B cell (primary cell): ENCODE measurements around the gene TENT4B. TPM values are rescaled to one million over a fixed set of nuclear protein-coding genes. Genes with fewer than 3 reads are reported as not detected.

Source experiments
- ATAC-seq: fragments of 200-7000 bp; cut with Tn5 transposase; one replicate; pipeline ENCODE4 v1.10.0; 2021; ENCODE audit warnings: low read depth, mild to moderate bottlenecking, moderate number of reproducible peaks, moderate library complexity
- CTCF ChIA-PET: fragments of 350-600 bp; sonication (Branson Sonifier 250); formaldehyde crosslinking; loops from one replicate; lab custom pipeline; 2021; ENCODE audit warnings: antibody characterized with exemption, inconsistent platforms; lab: Charles Lee
- POLR2A ChIA-PET: fragments of 350-600 bp; sonication (Branson Sonifier 250); formaldehyde crosslinking; loops from one replicate; lab custom pipeline; 2021; ENCODE audit warnings: antibody characterized with exemption; lab: Charles Lee
- DNase-seq: peaks from one replicate; pipeline ENCODE4 v3.0.0; 2013
- H2AFZ ChIP-seq: 2 replicates; pipeline ENCODE4 v1.6.1; 2012; ENCODE audit warnings: mild to moderate bottlenecking, low read depth, low read length; ENCODE audit not compliant: insufficient read depth, poor library complexity, severe bottlenecking
- H3K27ac ChIP-seq, 2 donors: 1 replicate in 1 of 2; 2 replicates in 1 of 2; pipeline ENCODE4 v1.5.1; 2012 to 2013; ENCODE audit warnings: low read length in 2 of 2, mild to moderate bottlenecking in 2 of 2, moderate library complexity in 1 of 2
- H3K27me3 ChIP-seq, 4 experiments: fragments of 200-600 bp in 1 of 4; sonication (generic) in 1 of 4; replicated peaks in 1 of 4; 1 replicate in 2 of 4; 2 replicates in 2 of 4; pipeline versions ENCODE4 v1.6.1 to v1.7.0; 2013 to 2016; ENCODE audit warnings: low read length in 3 of 4, mild to moderate bottlenecking in 2 of 4, mixed read lengths in 1 of 4, moderate library complexity in 1 of 4; ENCODE audit not compliant: insufficient read depth in 4 of 4, control insufficient read depth in 3 of 4; ENCODE audit errors: control extremely low read depth in 1 of 4
- H3K36me3 ChIP-seq, 2 experiments: replicated peaks in 1 of 2; 1 replicate in 1 of 2; 2 replicates in 1 of 2; pipeline versions ENCODE4 v1.6.1 to v1.7.1; 2013; ENCODE audit warnings: low read length in 1 of 2; ENCODE audit not compliant: insufficient read depth in 2 of 2, control insufficient read depth in 1 of 2; ENCODE audit errors: control extremely low read depth in 1 of 2, extremely low read depth in 1 of 2
- H3K4me1 ChIP-seq, 2 donors: fragments of 200-600 bp in 1 of 2; sonication (generic) in 1 of 2; 1 replicate in 1 of 2; 2 replicates in 1 of 2; pipeline versions ENCODE4 v1.5.1 to v1.6.1; 2013 to 2017; ENCODE audit warnings: low read length in 2 of 2; ENCODE audit not compliant: control insufficient read depth in 2 of 2, insufficient read depth in 2 of 2
- H3K4me2 ChIP-seq: replicated peaks from 2 replicates; pipeline ENCODE3; 2012; ENCODE audit warnings: mild to moderate bottlenecking, low read depth, low read length; ENCODE audit not compliant: poor library complexity, severe bottlenecking
- H3K4me3 ChIP-seq, 5 experiments: fragments of 200-600 bp in 1 of 5; sonication (generic) in 1 of 5; 1 replicate in 3 of 5; 2 replicates in 2 of 5; pipeline versions ENCODE4 v1.5.1 to v1.7.0; 2011 to 2016; ENCODE audit warnings: low read length in 4 of 5, mild to moderate bottlenecking in 4 of 5, low read depth in 2 of 5, control low read depth in 1 of 5, moderate library complexity in 1 of 5; ENCODE audit not compliant: insufficient read depth in 1 of 5; ENCODE audit errors: control extremely low read depth in 1 of 5, extremely low read depth in 1 of 5
- H3K79me2 ChIP-seq: fragments of 200-600 bp; sonication (generic); one replicate; pipeline ENCODE4 v1.6.0; 2016; ENCODE audit warnings: low read length; ENCODE audit not compliant: control insufficient read depth, insufficient read depth
- H3K9ac ChIP-seq: fragments of 200-600 bp; sonication (generic); 2 replicates; pipeline ENCODE4 v1.6.1; 2017; ENCODE audit warnings: mild to moderate bottlenecking, low read length, moderate library complexity
- H3K9me3 ChIP-seq, 3 donors: one replicate each; pipeline versions ENCODE4 v1.6.1 to v1.7.1; 2013; ENCODE audit warnings: low read length in 2 of 3; ENCODE audit not compliant: control insufficient read depth in 2 of 3, insufficient read depth in 1 of 3; ENCODE audit errors: control extremely low read depth in 1 of 3
- H4K20me1 ChIP-seq: 2 replicates; pipeline ENCODE4 v1.6.0; 2012; ENCODE audit warnings: mild to moderate bottlenecking, low read length; ENCODE audit not compliant: insufficient read depth, control insufficient read depth, poor library complexity, severe bottlenecking
- H3K27ac Mint-ChIP-seq: one replicate; pipeline ENCODE4 v1.8.0; 2021; ENCODE audit warnings: mixed read lengths
- H3K27me3 Mint-ChIP-seq: one replicate; pipeline ENCODE4 v1.8.0; 2021; ENCODE audit warnings: mixed read lengths
- H3K4me1 Mint-ChIP-seq: one replicate; pipeline ENCODE4 v1.8.0; 2021; ENCODE audit warnings: mixed read lengths
- H3K4me3 Mint-ChIP-seq: one replicate; pipeline ENCODE4 v1.8.0; 2021; ENCODE audit warnings: mixed read lengths
- H3K9me3 Mint-ChIP-seq: one replicate; pipeline ENCODE4 v1.8.0; 2022; ENCODE audit warnings: mixed read lengths; ENCODE audit not compliant: insufficient read depth
- CTCF ChIP-seq: fragments of 200-600 bp; IDR thresholded peaks from one replicate; pipeline ENCODE4 v1.8.0; 2022; ENCODE audit warnings: antibody characterized with exemption, mild to moderate bottlenecking
- EZH2 ChIP-seq: IDR thresholded peaks from 2 replicates; pipeline ENCODE4 v1.6.1; 2012; ENCODE audit warnings: borderline replicate concordance, low read depth, mild to moderate bottlenecking, moderate library complexity, low read length; ENCODE audit not compliant: insufficient read depth, poor library complexity, severe bottlenecking
- WGBS: methylation state at CpG from one replicate; pipeline ENCODE4 v1.1.5; 2013; ENCODE audit warnings: missing lambda C conversion rate; ENCODE audit not compliant: insufficient coverage; 5-methylcytosine and 5-hydroxymethylcytosine counted together
- intact Hi-C: fragments of 100-400 bp; cut with micrococcal nuclease; formaldehyde crosslinking; loops from one replicate; pipeline ENCODE4 v1.10.0; 2022
- polyA plus RNA-seq: library from polyadenylated mRNA; depleted of rRNA; stranded (reverse); fragments of >200 nt; gene quantifications from 2 replicates; pipeline ENCODE4 v1.2.3, GENCODE V29; 2012
- total RNA-seq, 2 donors: library from RNA; stranded (reverse); fragments of 120-200 nt in 1 of 2; gene quantifications; 1 replicate in 1 of 2; 2 replicates in 1 of 2; pipeline versions ENCODE4 v1.2.3 to v1.2.4, GENCODE V29; 2013 to 2022

Gene TENT4B
- total and polyA plus RNA-seq, 2 donors (not counting 1 experiment from before 2014, with no cell fraction given) = 6.1 to 17.1 TPM

- no peak for TF ChIP-seq CTCF
- TF ChIP-seq EZH2 = no peak
- Histone ChIP-seq H3K4me1 (peaks cover 35 to 44% of the 10 kb centered on the region in 2 donors), H4K20me1 (no peaks in the 10 kb centered on the region), H2AFZ (peak within 1 kb of the TSS; percentile 68), H3K9me3 (no peaks in the 10 kb centered on the region), H3K27me3 (peaks cover 0 to 3% (median 0%) of the 10 kb centered on the region in 4 experiments), H3K79me2 (peaks cover 34% of the 10 kb centered on the region), H3K4me3 (peak within 1 kb of the TSS; percentile 56 to 68 (median 59)), H3K9ac (peak within 1 kb of the TSS; percentile 68), H3K4me2 (peak within 1 kb of the TSS; percentile 80), H3K27ac (peak within 1 kb of the TSS; percentile 43 to 79), H3K36me3 (no peaks in the 10 kb centered on the region)
- ATAC-seq (peak; percentile 91), DNase-seq (peak; percentile 75)
- H3K27ac Mint-ChIP-seq = peak within 1 kb of the TSS; percentile 97
- H3K9me3 Mint-ChIP-seq = no peaks in the 10 kb centered on the region
- CTCF ChIA-PET = interaction anchor here (1.2 to 8.5 kb wide), 6 partner anchors 10 to 101 kb away, joined by 3 to 63 read pairs (median 22); no protein-coding TSS in a partner anchor
- 3% methylated on average over 24 of the region's 25 CpGs for WGBS
- POLR2A ChIA-PET = interaction anchor here (0.7 to 2.7 kb wide), 4 partner anchors 9 to 41 kb away, joined by 3 to 17 read pairs (median 6); no protein-coding TSS in a partner anchor
- peaks cover 62% of the 10 kb centered on the region for H3K4me1 Mint-ChIP-seq
- intact Hi-C loops = loop anchor here (1.0 to 5.0 kb wide), 4 partner anchors 8 to 114 kb away; partner anchors contain the start of gene TENT4B
- H3K27me3 Mint-ChIP-seq = no peaks in the 10 kb centered on the region
- peak within 1 kb of the TSS; percentile 90 for H3K4me3 Mint-ChIP-seq
These were observed 113.4 kb downstream of the TENT4B start, which contains the start of gene ADCY7 for GRCh38 chr16:50266337-50267091. Gene ADCY7, plus strand, starts transcription at chr16:50266551. Its CDS starts 21,629 bp downstream, at chr16:50288180.
